NCI-H146 treated with DMSO at 0.1 percent for 48 hours (cell line): ENCODE measurements around the gene EPO.

Source experiments
- DNase-seq: peaks from one replicate; lab custom pipeline; 2025; ENCODE audit not compliant: unreplicated experiment; lab: John Stamatoyannopoulos, UW

Gene EPO

DNA sequence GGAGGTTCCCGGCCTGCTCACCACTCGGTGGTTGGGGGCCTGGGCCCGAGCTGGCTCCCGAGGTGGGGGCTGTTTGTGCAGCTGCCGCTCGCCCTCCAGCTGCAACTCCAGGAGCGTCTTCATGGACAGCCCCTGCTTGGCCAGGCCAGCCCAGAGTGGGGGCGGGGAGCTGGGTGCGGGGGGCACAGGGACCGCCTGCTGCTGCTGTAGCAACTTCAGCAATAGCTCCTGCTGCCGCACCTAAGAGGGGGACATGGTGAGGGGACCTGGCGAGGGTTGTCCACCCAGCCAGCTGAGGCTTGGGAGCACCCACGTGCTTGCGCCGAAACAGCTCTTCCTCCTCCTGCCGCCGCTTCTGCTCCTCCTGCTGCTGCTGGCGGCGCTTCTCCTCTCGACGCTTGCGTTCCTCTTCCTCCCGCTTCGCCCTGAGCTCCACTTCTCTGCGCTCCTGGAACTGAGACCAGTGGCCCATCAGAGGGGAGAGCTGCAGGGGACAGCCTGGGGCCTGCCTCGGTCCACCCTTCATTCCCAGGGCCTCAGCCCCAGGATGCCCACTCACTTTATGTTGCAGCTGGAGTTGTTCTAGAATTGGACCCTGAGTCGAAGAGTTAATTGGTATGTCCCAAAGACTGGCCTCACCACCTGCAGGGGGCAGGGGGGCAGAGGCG lies 37.1 kb upstream of the EPO start:
- DNase-seq, result no peak

GRCh38 chr7:100683659-100684533 lies 36.4 kb upstream of the EPO start:
- DNase-seq, result no peak

GRCh38 chr7:100684534-100685042 lies 35.7 kb upstream of the EPO start:
- DNase-seq, result no peak

DNA sequence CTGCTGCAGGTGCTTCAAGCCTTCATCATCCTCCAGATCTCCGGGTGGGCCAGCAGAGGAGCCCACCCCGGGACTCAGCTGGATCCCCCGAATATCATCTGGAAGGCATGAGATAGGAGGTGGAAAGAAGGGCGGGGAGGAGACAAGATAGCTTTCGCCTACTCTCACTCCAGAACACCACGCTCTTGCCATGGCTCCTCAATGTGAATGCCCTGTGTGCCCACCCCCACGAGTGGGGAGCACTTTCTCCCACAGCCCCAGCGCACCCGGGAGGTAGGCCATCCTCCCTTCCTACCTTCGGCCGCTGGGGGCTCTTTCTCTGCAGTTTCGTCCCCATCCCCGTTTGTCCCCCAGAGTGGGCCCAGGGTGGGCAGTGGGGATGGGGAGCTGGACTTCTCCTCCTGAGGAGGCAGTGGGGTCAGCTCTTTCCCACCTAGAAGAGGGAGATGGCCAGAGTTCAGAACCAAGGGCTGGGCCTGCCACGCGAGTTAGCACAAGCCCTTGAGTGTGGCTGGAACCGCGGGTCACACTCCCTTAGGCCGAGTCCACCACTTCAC lies 35.1 kb upstream of the EPO start:
- no peak for DNase-seq

- DNase-seq, result no peak
These were observed 34.6 kb upstream of the EPO start for GRCh38 chr7:100685631-100686145.

GRCh38 chr7:100686201-100686821 lies 34.0 kb upstream of the EPO start:
- DNase-seq, result no peak

- no peak for DNase-seq
These were observed 33.5 kb upstream of the EPO start for GRCh38 chr7:100686822-100687211.

- no peak for DNase-seq
These were observed 33.0 kb upstream of the EPO start for GRCh38 chr7:100687261-100687660.

DNA sequence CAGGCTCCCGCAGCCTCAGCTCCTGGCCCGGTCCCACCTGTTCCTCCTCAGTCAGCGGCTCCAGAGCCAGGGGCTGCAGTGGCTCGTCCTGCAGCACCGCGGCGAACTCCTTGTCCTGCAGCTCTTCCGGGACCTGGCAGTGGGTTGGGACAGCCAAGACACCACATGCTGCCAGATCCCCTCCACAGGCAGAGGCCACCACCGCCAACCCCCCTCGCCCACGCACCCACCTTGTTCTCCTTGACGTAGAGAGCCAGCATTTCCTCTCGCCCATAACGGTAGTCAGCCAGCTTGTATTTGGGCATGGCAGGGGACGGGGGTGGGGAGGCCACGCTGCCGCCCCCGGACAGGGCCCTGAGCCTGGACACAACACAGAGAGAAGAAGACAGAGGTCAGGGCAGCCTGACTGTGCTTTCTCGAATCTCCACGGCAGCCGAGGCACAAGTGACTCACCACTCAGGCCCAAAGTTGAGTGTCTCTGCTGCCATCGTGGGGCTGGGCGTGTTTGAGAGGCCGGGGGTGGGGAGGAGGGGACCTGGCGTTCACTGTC lies 32.4 kb upstream of the EPO start:
- DNase-seq, result no peak

DNA sequence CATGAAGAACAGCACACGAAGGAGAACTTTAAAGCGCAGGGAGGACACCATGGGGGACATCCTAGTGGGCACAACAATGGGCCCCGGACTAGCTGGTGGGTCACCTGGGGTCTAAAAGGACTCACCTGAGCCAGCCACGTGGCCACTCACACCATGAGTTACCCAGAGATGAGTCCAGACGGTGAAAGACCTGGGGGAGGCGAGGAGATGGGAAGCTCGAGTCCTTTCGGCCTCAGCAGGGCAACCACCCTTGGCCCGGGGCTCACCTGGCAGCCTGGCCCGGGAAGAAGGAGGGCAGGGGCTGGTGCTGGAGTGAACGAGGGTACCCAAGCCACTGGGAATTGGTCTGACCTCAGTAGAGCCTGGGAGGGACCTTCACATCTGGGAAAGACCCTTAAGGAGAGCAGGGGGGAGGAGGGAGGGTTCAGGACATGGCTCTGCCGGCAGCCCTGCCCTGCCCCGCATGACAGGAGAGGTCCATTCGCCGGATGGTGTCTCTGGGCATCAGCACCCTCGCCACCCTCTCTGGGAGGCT lies 31.9 kb upstream of the EPO start:
- no peak for DNase-seq

DNA sequence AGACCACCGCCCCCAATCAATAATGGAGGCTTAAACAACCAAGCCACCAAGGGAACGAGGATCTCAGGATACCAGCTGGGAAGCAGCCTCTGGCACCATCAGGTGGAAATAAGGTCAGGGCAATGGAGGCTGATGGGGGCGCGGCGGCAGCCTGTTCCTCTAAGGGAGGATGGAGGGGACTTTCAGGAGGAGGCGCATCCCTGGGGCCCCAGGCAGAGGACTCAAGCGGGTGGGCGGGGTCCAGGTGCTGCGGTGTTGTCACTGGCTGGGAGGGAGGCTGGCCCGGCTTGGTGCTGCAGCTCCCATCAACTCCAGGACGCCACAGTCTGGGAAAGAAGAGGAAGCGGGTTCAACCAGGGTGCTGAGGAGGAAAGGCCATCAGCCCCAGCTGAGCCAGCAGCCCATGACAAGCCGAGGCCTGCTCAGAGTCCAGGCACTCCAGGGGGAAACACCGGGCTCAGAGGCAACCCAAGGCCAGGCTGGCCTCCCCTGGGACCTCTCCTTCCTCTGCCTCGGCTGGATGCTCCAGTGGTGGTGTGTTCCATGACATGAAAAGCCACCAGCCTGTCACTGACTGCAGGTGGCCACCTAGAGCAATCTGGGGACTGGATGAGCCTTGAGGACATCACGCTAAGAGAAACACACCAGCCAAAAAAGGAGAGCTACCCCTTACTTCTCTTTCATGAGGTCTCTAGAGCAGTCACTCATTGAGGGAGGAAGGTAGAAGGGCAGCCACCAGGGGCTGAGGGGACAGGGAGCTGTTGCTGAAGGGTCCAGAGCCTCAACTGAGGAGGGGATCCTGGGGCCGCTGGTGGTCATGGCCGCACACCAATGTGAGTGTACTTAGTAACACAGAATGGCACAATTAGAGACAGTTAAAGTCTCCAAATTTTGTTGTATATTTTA lies 30.8 kb upstream of the EPO start:
- DNase-seq, result no peak

- no peak for DNase-seq
These were observed 28.3 kb upstream of the EPO start for GRCh38 chr7:100691676-100692577.

- DNase-seq, result no peak
These were observed 27.7 kb upstream of the EPO start for GRCh38 chr7:100692578-100692961.

DNA sequence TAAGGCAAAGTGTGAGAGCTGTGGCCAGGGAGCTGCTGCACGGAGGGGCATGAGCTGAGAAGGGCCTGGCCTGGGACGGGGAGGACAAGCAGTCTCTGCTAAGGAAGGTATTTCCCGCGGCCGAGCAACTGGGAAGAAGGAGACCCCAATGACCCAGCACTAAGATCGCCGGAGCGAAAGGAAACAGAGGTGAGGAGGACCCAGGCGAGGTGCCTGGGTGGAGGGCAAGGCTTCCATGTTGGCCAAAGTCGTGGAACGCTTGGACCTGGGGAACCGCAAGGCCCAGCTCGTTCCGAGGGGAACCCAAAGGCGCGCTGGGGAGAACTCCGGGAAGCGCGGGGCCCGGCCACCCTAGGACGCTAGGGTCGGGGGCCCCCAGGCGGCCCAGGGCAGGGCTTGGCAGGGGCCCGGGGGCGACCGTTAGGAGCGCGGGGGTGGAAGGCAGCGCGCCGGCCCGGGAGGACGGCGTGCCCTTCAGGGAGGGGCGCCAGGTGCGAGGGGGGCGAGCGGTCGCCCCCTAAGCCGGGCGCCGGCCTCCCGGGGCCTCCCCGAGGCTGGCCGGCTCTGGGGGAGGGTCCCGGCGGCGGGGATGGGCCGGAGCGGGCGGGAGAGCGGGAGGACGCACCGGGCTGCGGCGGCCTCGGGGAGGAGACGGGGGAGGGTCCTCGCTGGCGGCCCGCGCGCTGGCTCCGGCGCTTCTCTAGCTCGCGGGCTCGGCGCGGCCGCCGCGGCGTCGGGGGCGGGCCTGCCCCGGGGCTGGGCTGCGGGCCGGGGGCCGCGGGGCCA lies 26.8 kb upstream of the EPO start:
- DNase-seq, result no peak

- DNase-seq, result peak; percentile 18
These were observed 26.0 kb upstream of the EPO start, which contains the start of gene GIGYF1 for GRCh38 chr7:100694098-100694745. TSS of gene GIGYF1 (minus strand) at chr7:100694250. CDS start at chr7:100688238, 6,012 bp downstream.

DNA sequence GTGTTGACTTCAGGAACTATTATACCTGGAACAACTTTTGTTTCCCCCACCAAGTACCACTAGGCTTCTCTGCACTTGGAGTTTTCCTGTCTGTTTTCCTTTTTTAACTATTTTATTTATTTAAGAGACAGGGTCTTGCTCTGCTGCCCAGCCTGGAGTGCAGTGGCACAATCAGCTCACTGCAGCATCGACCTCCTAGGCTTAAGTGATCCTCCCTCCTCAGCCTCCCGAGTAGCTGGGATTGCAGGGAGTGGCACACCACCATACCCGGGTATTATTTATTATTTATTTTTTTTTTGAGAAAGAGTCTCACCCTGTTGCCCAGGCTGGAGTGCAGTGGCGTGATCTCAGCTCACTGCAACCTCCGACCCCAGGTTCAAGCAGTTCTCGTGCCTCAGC lies 24.1 kb upstream of the EPO start:
- no peak for DNase-seq

DNA sequence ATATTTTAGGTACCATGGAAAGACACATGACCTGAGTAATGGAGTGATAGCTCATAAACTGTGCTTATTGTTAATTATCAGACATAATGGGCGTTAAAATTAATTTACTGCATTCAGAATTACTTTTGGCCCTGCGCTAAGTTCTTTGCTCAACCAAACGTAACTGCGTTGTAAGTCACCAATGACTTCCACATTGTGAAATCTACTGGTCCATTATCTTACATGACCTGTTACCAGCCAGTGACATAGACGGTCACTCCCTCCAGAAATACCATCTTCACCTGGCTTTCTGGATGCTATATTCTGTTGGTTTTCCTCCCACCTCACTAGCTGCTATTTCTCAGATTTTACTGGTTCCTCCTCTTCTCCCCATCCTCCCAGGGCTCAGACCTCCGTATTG lies 21.2 kb upstream of the EPO start:
- DNase-seq, result no peak
